ENCODE data around the gene CACFD1. TPM values are rescaled to one million over a fixed set of nuclear protein-coding genes. Genes with fewer than 3 reads are reported as not detected.

CACFD1 gene
- polyA plus RNA-seq, 1 donor, result 27.3 TPM

DNA sequence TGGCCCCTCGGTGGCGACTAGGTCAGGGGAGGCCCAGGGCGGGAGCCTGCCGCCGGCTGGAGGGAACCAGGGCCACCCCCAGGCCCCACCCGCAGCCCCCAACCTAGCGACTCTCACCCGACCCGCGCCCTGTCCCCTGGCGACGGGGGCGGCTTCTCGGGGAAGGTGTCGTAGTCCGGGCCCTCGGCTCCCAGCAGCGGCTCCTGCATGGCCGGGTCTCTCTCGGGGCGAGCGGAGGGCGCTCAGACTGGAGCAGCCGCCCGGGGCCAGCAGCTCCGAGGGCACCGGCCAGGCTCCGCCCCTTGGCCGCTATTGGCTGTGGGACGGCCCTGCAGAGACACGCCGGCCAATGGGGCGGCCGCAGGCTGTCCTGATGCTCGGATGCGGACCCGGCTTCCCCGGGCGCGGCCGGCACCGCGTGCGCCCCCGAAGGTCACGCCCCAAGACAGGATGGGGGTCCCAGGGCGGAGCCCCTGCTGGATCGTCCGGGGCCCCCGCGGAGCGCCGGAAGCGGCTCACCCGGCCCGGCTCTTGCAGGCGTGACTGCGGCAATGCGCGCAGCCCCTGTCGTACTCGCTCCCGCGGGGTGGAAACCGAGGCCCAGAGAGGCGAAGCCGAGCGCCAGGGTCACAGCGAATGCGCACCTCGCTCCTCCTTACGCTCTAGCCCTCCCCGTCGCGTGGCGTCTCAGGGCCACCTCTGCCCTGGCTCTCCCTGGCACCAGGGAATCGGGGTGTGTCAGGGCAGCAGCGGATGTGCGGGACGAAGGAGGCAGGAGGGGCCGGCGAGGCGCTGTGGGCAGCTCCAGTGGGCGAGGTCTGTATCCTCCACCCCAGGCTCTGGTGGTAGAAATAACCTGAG lies 19.3 kb downstream of the CACFD1 start, which contains the start of gene SLC2A6:
Gene SLC2A6 (minus strand): TSS at position 249 of the 861 bp plus-strand sequence. CDS start 40 bp downstream, at position 209.
- Histone ChIP-seq H3K9me3 (ENCODE audit: control insufficient read depth, low read depth, low read length) (peaks cover 2% of the 10 kb centered on the region), H3K4me1 (ENCODE audit: control insufficient read depth, insufficient read depth, low read length) (no peaks in the 10 kb centered on the region), H3K4me3 (ENCODE audit: low read length) (peak within 1 kb of the TSS; percentile 30), H3K27me3 (ENCODE audit: control insufficient read depth, insufficient read depth, low read length) (peaks cover 39% of the 10 kb centered on the region), H3K36me3 (ENCODE audit: control insufficient read depth, insufficient read depth, low read length) (no peaks in the 10 kb centered on the region), H3K27ac (ENCODE audit: low read length) (no peak within 1 kb of the TSS)
- DNase-seq, result peak; percentile 61 to 65
- WGBS (ENCODE audit: insufficient coverage, low lambda C conversion rate), result no CpG with 5 or more reads among the region's 84 CpGs

DNA sequence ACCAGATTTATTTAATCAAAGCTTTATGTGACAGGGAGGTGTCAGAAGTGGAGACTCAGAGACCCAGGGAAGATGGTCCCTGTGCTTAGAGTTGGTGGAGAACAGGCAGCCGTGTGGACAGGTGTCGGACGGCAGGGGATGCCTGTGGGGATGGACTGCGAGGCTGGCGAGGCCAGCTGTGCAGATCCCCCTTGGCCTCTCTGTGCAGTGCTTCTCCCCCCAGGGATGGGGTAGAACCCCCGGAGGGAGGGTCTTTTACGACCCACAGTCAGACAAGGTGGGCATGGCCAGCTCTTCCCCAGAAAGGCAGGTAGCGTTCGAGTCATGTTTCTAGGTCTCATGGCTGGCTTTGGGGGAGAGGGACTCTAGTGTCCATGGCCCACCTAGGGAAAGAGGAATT lies 23.8 kb downstream of the CACFD1 start:
- Histone ChIP-seq H3K4me1 (ENCODE audit: control insufficient read depth, insufficient read depth, low read length) (peaks cover 4% of the 10 kb centered on the region), H3K9me3 (ENCODE audit: control insufficient read depth, low read depth, low read length) (peaks cover 2% of the 10 kb centered on the region), H3K4me3 (ENCODE audit: low read length) (no peak overlapping the region), H3K27me3 (ENCODE audit: control insufficient read depth, insufficient read depth, low read length) (peaks cover 28% of the 10 kb centered on the region), H3K36me3 (ENCODE audit: control insufficient read depth, insufficient read depth, low read length) (no peaks in the 10 kb centered on the region), H3K27ac (ENCODE audit: low read length) (no peak overlapping the region)
- DNase-seq, result no peak
- no CpG with 5 or more reads among the region's 9 CpGs for WGBS (ENCODE audit: insufficient coverage, low lambda C conversion rate)

DNA sequence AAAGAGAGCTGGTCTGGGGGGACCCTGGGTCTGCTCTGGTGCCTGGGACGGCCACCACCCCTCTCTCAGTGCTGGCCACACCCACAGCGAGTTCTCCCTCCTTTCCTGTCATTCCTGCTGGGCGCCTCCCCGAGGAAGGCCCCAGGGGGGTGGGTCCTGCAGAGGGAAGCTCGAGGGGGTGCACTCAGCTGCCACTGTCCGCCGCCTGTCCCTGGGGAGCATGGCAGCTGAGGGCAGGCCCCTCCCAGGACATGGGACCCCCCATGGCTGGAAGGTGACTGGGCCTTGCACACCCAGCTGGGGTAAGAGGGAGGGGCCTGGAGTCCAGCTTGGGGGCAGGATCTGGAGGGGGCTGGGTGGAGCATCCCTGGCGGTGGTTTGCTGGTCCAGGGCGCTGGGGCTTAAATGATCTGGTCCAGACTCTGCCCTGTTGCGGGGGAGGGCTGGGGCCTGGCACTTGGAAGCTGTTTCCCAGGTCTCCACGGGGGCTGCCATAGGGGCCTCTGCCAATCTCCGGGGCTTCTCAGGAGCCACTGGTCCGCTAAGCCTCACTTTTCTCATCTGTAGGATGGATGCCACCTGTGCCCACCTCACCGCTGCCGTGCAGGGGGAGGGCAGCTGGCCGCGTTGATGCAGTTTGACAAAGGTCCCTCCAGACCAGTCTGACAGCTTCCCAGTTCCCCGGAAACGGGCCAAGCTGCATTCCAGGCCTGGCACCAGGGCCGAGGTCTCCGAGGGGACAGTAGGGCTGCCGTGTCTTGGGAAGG lies 25.1 kb downstream of the CACFD1 start:
- H3K4me3 ChIP-seq (ENCODE audit: low read length), result no peak overlapping the region
- no CpG with 5 or more reads among the region's 22 CpGs for WGBS (ENCODE audit: insufficient coverage, low lambda C conversion rate)
- no peak overlapping the region for H3K27ac ChIP-seq (ENCODE audit: low read length)
- H3K27me3 ChIP-seq (ENCODE audit: control insufficient read depth, insufficient read depth, low read length), result peaks cover 17% of the 10 kb centered on the region
- no peaks in the 10 kb centered on the region for H3K9me3 ChIP-seq (ENCODE audit: control insufficient read depth, low read depth, low read length)
- peaks cover 4% of the 10 kb centered on the region for H3K4me1 ChIP-seq (ENCODE audit: control insufficient read depth, insufficient read depth, low read length)
- no peaks in the 10 kb centered on the region for H3K36me3 ChIP-seq (ENCODE audit: control insufficient read depth, insufficient read depth, low read length)
- DNase-seq, result no peak

DNA sequence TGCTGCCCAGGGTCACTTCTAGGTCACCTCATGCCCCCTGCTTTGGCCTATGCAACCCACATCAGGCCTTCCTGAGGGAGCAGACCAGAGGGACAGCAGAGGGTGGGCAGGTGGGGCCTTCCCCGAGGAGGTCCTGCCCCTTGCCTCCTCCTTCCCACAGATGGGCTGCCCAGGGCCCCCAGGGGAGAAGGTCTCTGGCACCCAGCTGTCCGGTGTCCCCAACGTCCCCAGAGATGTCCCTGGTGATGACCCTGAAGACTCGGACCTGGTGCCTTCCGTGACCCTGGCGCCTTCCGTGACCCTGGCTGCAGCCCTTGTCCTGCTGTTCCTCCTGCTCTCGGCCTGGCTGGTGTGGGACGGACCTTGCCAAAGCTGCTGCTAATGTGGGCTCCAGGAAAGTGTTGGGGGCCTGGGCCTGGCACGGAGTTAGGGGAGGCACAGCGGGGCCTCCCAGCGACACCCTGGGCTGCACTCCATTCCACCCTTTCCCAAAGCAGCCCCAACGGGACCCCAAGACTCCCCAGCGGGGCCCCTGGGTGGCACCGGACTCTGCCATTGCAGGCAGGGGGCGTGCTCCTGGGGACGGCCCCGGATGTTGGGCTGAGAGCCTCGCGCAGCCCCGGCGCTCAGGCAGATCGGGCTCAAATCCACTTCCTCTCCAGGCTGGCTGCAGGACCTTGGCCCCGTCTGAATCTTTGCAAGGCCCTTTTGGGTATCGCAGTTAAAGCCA lies 25.9 kb downstream of the CACFD1 start:
- no peak for DNase-seq
- H3K4me3 ChIP-seq (ENCODE audit: low read length), result no peak overlapping the region
- no peaks in the 10 kb centered on the region for H3K36me3 ChIP-seq (ENCODE audit: control insufficient read depth, insufficient read depth, low read length)
- H3K4me1 ChIP-seq (ENCODE audit: control insufficient read depth, insufficient read depth, low read length), result peaks cover 4% of the 10 kb centered on the region
- H3K9me3 ChIP-seq (ENCODE audit: control insufficient read depth, low read depth, low read length), result no peaks in the 10 kb centered on the region
- H3K27ac ChIP-seq (ENCODE audit: low read length), result no peak overlapping the region
- no CpG with 5 or more reads among the region's 25 CpGs for WGBS (ENCODE audit: insufficient coverage, low lambda C conversion rate)
- peaks cover 15% of the 10 kb centered on the region for H3K27me3 ChIP-seq (ENCODE audit: control insufficient read depth, insufficient read depth, low read length)

DNA sequence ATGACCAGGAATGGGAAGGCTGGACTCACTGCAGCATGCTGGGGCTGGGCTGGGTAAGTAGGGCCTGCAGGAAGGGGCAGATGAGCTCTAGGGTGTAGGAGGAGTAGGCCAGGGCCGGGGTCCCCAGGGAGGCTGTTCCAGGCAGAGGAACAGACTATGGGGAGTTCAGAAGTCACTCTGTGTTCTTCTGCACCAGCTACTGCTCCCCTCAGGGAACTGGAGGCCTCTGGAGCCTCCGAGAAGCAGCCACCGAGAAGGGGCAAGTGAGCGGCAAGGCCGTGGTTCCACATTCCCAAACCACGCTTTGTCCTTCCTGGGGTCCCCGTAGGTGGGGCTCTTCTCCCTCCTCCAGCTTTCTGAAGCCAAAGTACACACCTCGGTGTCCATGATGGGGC lies 27.6 kb downstream of the CACFD1 start:
- no peak overlapping the region for H3K4me3 ChIP-seq (ENCODE audit: low read length)
- no peaks in the 10 kb centered on the region for H3K36me3 ChIP-seq (ENCODE audit: control insufficient read depth, insufficient read depth, low read length)
- WGBS (ENCODE audit: insufficient coverage, low lambda C conversion rate), result no CpG with 5 or more reads among the region's 8 CpGs
- no peaks in the 10 kb centered on the region for H3K9me3 ChIP-seq (ENCODE audit: control insufficient read depth, low read depth, low read length)
- peaks cover 7% of the 10 kb centered on the region for H3K27me3 ChIP-seq (ENCODE audit: control insufficient read depth, insufficient read depth, low read length)
- no peak for DNase-seq
- H3K27ac ChIP-seq (ENCODE audit: low read length), result no peak overlapping the region
- peaks cover 4% of the 10 kb centered on the region for H3K4me1 ChIP-seq (ENCODE audit: control insufficient read depth, insufficient read depth, low read length)

DNA sequence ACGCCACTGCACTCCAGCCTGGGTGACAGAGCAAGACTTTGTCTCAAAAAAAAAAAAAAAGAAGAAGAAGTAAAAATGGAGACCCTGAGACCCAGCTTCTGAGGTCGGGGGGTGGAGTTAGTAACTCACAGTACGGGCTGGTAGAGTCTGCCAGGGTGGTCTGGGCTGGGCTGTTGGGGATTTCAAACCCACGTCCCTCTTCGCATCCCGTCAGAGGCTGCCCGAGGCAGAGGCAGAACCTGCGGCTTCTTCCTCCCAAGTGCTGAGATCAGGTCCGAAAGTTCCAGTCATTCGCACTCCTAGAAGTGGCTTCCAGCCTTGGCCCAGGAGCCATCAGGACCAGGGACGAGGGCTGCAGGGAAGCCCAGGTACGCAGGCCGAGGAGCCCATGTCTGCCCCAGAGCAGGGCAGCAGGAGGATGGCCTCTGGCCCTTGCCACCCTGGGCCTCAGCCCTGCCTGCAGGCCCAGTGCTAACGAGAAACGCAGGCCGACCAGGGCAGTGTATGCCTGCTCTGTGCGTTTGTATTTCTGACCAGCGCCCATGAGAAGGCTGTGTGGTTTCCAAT lies 29.0 kb downstream of the CACFD1 start:
- Histone ChIP-seq H3K9me3 (ENCODE audit: control insufficient read depth, low read depth, low read length) (no peaks in the 10 kb centered on the region), H3K27ac (ENCODE audit: low read length) (no peak overlapping the region), H3K27me3 (ENCODE audit: control insufficient read depth, insufficient read depth, low read length) (peaks cover 3% of the 10 kb centered on the region), H3K4me1 (ENCODE audit: control insufficient read depth, insufficient read depth, low read length) (peaks cover 4% of the 10 kb centered on the region), H3K36me3 (ENCODE audit: control insufficient read depth, insufficient read depth, low read length) (no peaks in the 10 kb centered on the region), H3K4me3 (ENCODE audit: low read length) (no peak overlapping the region)
- WGBS (ENCODE audit: insufficient coverage, low lambda C conversion rate), result no CpG with 5 or more reads among the region's 18 CpGs
- DNase-seq, result no peak

DNA sequence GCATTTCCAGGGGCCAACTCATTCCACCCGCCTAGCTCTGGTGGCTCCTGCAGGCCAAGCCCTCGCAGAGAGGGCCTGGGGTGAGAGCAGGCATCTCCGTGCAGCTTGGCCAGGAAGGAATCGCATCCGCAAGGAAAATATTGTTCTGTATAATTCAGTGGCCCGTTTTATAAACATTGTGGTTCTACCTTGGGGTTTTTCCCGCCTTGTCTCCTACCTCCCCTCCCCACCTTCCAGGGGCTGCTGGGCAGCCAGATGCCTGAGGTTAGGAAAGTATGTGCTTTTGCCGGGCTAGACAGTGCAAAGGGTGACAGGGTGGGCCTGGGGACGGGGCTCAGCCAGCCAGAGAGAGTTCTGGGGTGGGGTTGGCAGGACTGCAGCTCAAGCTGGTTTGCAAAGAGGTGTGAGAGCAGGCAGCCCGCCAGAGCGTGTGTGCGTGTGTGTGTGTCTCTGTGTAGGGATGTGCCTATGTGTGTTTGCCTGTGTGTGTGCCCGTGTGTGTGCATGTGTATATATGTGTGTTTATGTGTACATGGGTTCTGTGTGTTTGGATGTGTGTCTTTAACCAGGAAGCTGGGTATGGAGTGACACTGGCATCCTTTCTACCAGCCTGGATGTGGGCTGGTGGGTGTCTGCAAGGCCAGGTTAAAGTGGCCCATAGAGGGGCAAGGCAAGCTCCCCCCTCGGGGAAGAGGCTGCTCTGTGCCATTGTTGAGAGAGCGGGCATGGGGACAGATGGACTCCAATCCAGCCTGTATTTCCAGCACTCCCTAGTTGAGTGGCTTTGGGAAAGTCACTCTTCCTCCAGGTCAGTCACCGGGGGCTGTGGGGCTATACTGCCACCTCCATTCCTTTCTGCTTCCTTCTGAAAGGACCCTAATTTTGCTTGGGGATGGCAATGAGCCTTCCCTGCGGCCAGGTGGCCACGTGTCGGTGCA lies 29.7 kb downstream of the CACFD1 start:
- DNase-seq, result no peak
- no peaks in the 10 kb centered on the region for H3K36me3 ChIP-seq (ENCODE audit: control insufficient read depth, insufficient read depth, low read length)
- no peak overlapping the region for H3K4me3 ChIP-seq (ENCODE audit: low read length)
- no peak overlapping the region for H3K27ac ChIP-seq (ENCODE audit: low read length)
- no peaks in the 10 kb centered on the region for H3K9me3 ChIP-seq (ENCODE audit: control insufficient read depth, low read depth, low read length)
- H3K27me3 ChIP-seq (ENCODE audit: control insufficient read depth, insufficient read depth, low read length), result peaks cover 3% of the 10 kb centered on the region
- WGBS (ENCODE audit: insufficient coverage, low lambda C conversion rate), result 80% methylated on average over 1 of the region's 19 CpGs
- H3K4me1 ChIP-seq (ENCODE audit: control insufficient read depth, insufficient read depth, low read length), result peaks cover 4% of the 10 kb centered on the region

DNA sequence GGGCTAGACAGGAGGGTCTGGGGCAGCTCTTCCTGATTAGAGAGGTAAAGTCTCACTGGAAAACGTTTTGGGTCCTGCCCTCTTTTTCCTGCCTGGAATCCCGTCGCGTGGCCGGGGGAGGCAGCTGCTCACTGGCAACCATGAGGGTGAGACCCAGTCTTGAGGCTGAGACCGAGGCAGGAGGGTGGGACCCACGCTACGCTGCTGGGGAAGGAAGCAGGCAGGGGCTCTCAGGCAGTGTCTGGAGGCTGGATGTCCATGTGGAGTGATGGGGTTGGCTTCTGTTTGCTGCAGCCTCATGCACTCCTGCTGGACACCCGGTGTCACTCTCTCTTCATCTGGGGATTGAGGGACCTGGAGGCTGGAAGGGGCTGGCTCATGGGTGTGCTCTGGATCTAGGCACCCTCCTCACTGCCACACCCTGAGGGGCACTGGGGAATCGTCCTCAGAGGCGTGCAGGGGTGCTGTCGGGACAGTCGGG lies 30.5 kb downstream of the CACFD1 start:
- H3K36me3 ChIP-seq (ENCODE audit: control insufficient read depth, insufficient read depth, low read length), result no peaks in the 10 kb centered on the region
- 60% methylated on average over 1 of the region's 13 CpGs for WGBS (ENCODE audit: insufficient coverage, low lambda C conversion rate)
- no peak for DNase-seq
- H3K27ac ChIP-seq (ENCODE audit: low read length), result no peak overlapping the region
- no peaks in the 10 kb centered on the region for H3K9me3 ChIP-seq (ENCODE audit: control insufficient read depth, low read depth, low read length)
- peaks cover 3% of the 10 kb centered on the region for H3K27me3 ChIP-seq (ENCODE audit: control insufficient read depth, insufficient read depth, low read length)
- peaks cover 4% of the 10 kb centered on the region for H3K4me1 ChIP-seq (ENCODE audit: control insufficient read depth, insufficient read depth, low read length)
- no peak overlapping the region for H3K4me3 ChIP-seq (ENCODE audit: low read length)

DNA sequence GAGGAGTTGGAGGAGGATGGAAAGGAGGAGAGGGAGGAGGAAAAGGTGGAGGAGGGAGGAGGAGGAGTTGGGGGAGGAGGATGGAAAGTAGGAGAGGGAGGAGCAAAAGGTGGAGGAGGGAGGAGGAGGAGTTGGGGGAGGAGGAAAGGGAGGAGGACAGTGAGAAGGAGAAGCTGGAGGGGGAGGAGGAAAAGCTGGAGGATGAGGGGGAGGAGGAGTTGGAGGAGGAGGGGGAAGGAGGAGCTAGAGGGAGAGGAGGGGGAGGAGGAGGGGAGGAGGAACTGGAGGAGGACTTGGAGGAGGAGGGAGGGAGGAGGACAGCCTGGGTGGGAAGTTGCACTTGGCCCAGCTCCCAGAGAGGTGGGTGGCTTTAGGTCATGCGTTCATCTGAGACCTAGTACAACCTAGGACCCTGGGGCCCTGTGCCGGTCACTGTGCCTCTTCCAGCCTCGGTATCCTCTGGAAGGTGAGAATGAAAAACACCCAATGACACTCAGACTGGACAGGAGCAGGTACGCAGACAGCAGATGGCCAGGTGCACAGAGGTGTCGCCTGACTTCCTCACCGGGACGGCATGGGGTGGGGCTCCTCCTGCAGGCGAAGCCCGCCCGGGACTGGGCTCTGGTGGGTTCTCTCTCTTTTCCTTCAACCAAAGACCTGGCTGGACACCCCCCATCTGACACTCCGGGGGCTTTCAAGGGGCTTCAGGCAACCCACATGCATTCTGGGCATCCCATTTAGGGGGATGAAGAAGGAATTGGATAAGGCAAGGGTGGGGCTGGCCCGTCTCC lies 31.3 kb downstream of the CACFD1 start:
- Histone ChIP-seq H3K27me3 (ENCODE audit: control insufficient read depth, insufficient read depth, low read length) (peaks cover 3% of the 10 kb centered on the region), H3K4me3 (ENCODE audit: low read length) (no peak overlapping the region), H3K4me1 (ENCODE audit: control insufficient read depth, insufficient read depth, low read length) (peaks cover under 1% of the 10 kb centered on the region), H3K27ac (ENCODE audit: low read length) (no peak overlapping the region), H3K36me3 (ENCODE audit: control insufficient read depth, insufficient read depth, low read length) (no peaks in the 10 kb centered on the region), H3K9me3 (ENCODE audit: control insufficient read depth, low read depth, low read length) (no peaks in the 10 kb centered on the region)
- no CpG with 5 or more reads among the region's 12 CpGs for WGBS (ENCODE audit: insufficient coverage, low lambda C conversion rate)
- DNase-seq, result no peak

All from large intestine (tissue), 3 donors.